Inflammatory macrophage (primary cell): ENCODE results near the gene TIAM1.

Experiments used
- DNase-seq, 2 donors: peaks; one replicate each; pipeline ENCODE4 v3.0.0-alpha.2; 2020 to 2022

Gene TIAM1

GRCh38 chr21:31132574-31133242 is 211.4 kb downstream of the TIAM1 start:
- DNase-seq, result no peak

DNA sequence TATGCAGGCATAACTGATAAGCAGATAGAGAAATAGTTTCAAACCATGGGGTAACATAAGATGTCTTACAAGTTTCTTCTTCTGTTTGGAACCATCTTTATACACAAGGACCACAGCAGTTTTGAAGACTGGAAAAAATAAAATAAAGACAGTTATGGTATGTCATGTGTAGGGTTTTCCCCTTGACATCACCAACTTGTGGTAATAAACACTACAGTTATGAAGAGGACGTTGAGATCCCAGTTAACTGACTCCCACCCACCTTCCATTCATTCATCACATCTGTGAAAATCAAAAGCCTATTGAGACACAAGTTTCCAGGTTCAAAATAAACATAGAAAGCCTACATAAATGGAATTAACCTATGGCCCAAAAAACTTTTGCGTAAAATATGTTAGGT is 213.2 kb downstream of the TIAM1 start:
- no peak for DNase-seq

GRCh38 chr21:31128234-31128633 is 215.8 kb downstream of the TIAM1 start:
- no peak for DNase-seq

GRCh38 chr21:31124010-31124409 is 220.1 kb downstream of the TIAM1 start:
- DNase-seq, result peak; percentile 82 to 86

DNA sequence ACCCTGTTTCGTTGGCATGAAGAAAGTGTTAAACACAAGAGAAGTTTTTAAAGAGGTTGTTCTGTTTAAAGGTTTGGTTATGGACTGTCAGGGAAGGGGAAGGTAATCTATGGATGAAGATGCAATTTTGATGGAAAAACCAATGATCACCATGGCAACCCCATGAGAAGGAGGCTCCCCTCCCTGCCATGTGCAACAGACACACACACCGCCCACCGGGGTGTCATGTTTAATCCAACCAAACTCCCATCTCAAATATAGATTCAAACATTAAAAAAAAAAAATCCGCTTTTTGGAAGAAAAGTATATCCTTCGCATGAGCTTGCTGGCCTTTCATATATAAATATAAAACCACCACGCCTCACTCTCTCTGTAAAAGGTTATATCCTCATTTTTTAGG is 224.9 kb downstream of the TIAM1 start:
- no peak for DNase-seq

DNA sequence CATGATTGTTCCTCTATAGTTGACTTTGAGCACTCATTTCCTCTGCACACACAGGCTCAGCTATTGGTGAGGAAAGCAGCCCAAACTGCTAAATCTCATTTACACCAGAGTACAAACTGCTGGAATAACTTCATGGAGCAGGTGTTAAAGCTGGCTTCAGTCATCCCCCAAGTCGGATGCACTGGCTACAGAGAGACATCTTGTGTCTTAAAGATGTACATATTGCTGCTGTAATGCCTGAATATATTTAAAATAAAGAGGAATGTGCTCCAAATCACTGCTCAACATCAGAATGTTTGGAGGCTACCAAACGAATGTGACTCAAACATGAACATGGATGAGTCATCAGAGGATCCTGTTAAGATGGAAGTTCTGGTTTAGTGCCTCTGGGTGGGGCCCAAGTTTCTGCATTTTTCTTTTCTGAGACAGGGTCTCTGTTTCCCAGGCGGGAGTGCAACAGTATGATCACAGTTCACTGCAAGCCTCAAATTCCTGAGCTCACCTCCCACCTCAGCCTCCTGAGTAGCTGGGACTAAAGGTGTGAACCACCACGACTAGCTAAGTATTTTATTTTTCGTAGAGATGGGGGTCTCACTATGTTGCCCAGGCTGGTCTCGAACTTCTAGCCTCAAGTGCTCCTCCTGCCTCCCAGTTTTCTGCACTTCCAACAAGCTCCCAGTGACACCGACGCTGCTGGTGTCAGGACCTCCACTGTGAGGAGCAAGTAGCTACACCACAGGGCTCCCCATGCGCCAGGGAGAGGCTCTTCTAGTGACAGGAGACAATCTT is 226.7 kb downstream of the TIAM1 start:
- DNase-seq, result peak; percentile 51 to 58

DNA sequence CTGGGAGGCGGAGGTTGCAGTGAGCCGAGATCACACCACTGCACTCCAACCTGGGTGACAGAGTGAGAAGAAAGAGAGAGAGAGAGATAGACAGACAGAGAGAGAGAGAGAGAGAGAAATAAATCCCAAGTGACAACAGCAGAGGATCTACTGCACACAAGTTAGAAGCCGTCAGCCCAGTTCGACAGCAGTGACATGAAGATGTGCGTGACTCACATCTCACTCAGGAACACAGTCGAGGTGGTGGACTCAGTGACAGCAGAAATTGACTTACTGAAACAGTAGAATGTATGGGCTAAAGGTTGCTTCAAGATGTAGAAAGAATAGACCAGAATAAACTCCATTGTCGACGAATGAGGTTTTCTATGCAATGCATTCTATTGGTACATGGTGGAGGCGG is 228.8 kb downstream of the TIAM1 start:
- no peak for DNase-seq

DNA sequence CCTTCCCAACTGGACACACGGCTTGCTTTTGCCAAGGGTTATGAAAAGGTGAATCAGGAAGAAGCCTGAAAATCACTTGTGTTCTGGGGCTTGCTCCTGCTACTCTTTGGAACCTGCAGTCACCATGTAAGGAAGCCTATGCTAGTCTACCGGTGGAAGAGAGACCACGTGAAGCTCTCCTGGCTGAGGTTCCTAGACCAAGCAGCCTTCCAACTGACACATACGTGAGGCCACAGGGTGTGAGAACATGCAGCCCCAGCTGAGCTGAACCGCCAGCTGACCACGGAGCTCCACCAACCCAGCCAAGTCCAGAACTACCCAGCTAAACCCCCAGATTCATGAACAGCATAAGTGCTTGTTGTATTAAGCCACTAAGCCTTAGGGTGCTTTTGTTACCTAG is 233.0 kb downstream of the TIAM1 start:
- DNase-seq, result no peak

DNA sequence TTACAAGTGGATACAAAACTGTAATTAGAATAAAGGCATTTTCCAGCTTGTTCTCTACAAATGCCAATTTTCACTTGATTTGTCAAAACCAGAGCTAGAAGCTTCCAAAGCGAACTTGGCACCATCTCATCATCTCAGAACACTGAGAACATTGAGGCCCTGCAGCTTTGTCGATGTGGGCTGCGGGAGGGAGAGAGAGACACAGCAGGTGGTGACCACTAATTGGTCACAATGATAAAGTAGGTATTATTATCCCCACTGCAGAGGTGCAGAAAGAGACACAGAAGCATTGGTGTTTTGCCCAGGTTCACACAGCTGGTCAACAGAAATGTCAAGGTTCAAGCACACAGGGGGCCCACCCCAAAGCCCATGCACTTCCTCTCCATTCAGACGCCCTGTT is 233.6 kb downstream of the TIAM1 start:
- DNase-seq, result no peak

DNA sequence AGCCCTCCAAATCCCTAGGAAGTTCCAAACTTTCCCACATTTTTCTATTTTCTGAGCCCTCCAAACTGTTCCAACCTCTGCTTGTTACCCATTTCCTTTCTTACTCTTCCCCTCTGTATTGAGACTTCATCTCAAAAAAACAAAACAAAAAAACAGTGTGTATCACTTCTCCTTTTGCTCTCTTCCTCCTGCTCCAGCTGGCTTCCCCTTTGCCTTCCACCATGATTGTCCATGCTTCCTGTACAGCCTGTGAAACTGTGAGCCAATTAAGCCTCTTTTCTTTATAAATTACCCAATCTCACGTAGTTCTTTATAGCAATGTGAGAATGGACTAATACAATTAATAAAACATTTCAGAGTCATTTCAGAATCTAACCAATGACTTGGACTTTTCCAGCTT is 236.2 kb downstream of the TIAM1 start:
- DNase-seq, result peak; percentile 74 to 80

GRCh38 chr21:31107176-31107785 is 236.8 kb downstream of the TIAM1 start:
- DNase-seq, result no peak

- peak; percentile 34 to 37 for DNase-seq
These were observed 240.3 kb downstream of the TIAM1 start for GRCh38 chr21:31103571-31104265.

DNA sequence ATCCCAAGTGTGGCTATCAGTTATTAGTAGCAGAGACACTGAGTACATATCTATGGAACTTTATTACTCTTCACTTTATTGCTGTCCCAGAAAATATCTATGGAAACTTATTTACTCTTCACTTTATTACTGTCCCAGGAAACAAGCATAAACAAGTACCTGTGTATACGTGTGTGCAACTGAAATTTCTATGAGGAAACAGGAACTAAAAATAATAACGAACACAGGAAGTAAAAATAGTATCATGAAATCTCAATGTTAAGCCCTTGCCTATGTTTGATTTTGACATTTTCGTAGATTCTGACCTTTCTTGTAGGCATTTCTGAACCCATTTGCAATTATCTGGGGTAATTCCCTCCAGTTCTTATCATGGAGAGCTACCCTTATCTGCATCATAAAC is 240.9 kb downstream of the TIAM1 start:
- DNase-seq, result no peak

DNA sequence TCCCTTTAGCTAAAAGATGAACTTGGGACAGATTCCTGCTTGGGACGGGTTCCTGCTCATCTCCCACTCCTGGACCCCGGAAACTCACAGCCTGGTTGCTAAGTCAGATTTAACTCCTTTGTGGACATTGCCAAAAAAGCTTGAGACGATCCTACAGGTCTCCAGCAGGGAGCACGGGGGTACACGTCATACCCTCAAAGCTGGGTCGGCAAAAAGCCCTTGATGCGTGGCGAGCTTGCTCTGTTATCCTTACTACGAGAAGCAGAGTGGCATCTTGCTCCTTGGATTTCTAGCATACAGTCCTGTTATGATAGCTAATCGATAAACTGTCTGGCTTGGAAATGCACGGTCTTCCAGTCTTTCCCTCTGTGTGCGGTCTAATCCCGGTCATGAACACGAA is 244.9 kb downstream of the TIAM1 start:
- DNase-seq, result no peak

- peak; percentile 78 to 87 for DNase-seq
These were observed 245.5 kb downstream of the TIAM1 start for GRCh38 chr21:31098576-31099005.

- no peak for DNase-seq
These were observed 251.0 kb downstream of the TIAM1 start for GRCh38 chr21:31092832-31093625.

- no peak for DNase-seq
These were observed 253.7 kb downstream of the TIAM1 start for GRCh38 chr21:31090376-31090775.

- DNase-seq, result no peak
These were observed 255.6 kb downstream of the TIAM1 start for GRCh38 chr21:31088474-31088751.

DNA sequence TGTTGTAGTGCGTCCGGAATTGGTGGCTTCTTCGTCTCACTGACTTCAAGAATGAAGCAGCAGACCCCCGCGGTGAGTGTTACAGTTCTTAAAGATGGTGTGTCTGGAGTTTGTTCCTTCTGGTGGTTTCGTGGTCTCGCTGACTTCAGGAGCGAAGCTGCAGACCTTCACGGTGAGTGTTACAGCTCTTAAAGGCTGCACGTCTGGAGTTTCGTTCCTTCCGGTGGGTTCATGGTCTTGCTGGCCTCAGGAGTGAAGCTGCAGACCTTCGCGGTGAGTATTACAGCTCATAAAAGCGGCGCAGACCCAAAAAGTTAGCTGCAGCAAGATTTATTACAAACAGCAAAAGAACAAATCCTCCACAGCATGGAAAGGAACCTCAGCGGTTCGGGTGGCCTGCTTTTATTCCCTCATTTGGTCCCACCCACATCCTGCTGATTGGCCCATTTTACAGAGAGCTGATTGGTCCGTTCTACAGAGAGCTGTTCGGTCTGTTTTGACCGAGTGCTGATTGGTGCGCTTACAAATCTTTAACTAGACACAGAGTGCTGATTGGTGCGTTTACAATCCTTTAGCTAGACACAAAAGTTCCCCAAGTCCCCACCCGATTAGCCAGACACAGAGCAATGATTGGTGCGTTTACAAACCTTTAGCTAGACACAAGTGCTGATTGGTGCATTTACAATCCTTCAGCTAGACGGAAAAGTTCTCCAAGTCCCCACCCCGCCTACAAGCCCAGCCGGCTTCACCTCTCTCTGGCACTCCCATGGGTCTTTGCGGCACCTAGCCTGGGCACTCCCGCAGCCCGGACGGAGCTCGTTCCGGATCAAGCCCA is 256.2 kb downstream of the TIAM1 start:
- no peak for DNase-seq

GRCh38 chr21:31084689-31085088 is 259.4 kb downstream of the TIAM1 start:
- DNase-seq, result no peak

DNA sequence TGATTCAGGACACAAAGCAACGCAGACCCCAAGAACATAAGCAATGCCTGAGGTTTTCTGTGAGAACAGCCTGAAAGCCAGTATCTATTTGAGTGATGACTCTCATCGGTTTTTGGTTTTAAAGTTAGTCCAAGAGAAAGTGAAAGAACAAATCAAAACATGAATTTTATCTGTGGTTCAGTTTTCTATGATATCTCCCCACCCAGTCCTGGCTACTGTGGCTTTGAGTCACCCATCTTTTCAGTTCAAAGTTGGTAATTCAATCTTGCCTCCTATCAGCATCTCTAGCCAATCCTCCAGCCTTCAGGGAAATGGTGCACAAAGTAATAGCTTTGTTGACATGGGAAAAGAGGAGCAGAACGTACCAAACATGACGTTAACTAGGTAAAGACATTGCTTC is 265.3 kb downstream of the TIAM1 start:
- DNase-seq, result no peak

DNA sequence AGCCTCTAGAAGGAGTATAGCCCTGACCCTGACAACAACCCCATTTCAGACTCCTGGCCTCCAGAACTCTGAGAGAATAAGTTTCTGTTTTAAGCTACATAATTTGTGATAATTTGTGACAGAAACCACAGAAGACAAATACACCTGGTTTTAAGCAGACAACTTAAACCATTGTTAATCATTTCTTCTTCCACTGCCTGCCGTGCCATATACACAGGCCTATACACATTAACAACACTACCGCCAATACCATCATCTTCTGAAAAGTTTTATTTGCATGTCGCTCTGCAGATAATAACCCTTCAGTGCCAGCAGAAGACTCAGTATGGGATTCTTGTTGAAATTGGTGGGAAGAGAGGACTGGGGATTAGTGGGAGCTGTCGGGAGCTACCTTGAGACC is 265.8 kb downstream of the TIAM1 start:
- DNase-seq, result no peak
